Fibroblast of mammary gland (primary cell): Measurements from ENCODE around the gene MPI.

Experiments
- DNase-seq: peaks from one replicate; pipeline ENCODE4 v3.0.0-alpha.2; 2010; ENCODE audit warnings: low read depth
- H3K4me3 ChIP-seq: 2 replicates; pipeline ENCODE4 v1.5.1; 2011; ENCODE audit warnings: low read depth, mild to moderate bottlenecking, low read length, moderate library complexity; ENCODE audit not compliant: control insufficient read depth
- TF ChIP-seq, protein P1 (sequence below): conservative IDR thresholded peaks from 2 replicates; pipeline ENCODE4 v1.5.1; 2011; ENCODE audit warnings: low read depth, low read length, inconsistent platforms; ENCODE audit not compliant: control insufficient read depth, insufficient read depth

The MPI gene

DNA sequence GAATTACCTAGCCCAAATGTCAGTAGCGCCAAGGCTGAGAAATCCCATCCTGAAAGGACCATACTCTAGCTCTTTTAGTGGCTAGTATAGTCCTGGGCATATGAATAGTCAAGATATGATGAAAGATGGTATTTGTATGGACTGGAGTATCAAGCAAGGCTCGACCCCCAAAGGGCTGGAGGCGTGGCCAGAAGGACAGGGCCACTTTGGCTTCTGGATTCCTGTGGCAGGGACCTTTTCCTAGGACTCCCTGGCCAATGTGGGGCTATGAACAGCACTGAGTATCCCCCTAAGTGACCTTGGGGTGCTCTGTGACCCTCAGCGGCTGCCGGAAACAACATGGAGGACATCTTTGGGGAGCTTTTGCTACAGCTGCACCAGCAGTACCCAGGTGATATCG, 6.0 kb downstream of the MPI start:
- no peak overlapping the region for H3K4me3 ChIP-seq
- DNase-seq = no peak
- TF ChIP-seq, protein P1, sequence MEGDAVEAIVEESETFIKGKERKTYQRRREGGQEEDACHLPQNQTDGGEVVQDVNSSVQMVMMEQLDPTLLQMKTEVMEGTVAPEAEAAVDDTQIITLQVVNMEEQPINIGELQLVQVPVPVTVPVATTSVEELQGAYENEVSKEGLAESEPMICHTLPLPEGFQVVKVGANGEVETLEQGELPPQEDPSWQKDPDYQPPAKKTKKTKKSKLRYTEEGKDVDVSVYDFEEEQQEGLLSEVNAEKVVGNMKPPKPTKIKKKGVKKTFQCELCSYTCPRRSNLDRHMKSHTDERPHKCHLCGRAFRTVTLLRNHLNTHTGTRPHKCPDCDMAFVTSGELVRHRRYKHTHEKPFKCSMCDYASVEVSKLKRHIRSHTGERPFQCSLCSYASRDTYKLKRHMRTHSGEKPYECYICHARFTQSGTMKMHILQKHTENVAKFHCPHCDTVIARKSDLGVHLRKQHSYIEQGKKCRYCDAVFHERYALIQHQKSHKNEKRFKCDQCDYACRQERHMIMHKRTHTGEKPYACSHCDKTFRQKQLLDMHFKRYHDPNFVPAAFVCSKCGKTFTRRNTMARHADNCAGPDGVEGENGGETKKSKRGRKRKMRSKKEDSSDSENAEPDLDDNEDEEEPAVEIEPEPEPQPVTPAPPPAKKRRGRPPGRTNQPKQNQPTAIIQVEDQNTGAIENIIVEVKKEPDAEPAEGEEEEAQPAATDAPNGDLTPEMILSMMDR = no peak

DNA sequence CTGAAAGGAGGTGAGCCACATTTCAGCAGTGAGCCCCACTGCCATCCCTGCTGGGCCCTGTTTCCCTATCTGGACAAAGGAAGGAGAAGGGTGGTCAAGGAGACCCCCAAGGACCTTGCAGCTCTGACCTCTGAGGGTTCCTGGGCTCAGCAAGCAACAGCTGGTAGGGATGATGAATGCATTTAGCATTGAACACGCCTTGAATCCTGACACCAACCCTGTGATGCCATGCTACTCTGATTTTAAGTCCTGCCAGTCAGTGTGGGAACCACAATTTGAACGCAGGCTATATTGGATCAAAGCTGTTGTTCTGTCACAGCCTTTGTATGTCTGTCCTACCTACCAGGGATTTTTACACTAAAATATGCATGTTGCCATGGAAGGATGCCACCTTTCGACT, 6.5 kb downstream of the MPI start:
- no peak overlapping the region for H3K4me3 ChIP-seq
- TF ChIP-seq, protein P1 = no peak
- DNase-seq = no peak

DNA sequence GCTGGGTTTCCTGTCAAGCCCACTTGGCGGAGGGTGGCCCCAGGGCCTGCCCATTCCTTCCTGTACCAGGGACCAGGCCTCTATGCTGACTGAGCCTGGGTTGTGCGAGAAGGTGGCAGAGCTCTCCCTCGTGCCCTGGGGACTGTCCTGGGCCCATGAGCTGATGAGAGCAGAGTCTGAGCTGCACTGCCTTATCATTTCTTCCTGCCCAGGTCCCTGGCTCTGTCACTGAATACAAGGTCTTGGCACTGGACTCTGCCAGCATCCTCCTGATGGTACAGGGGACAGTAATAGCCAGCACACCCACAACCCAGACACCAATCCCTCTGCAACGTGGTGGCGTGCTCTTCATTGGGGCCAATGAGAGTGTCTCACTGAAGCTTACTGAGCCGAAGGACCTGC, 7.5 kb downstream of the MPI start:
- no peak for DNase-seq
- TF ChIP-seq, protein P1 = no peak
- H3K4me3 ChIP-seq = no peak overlapping the region

DNA sequence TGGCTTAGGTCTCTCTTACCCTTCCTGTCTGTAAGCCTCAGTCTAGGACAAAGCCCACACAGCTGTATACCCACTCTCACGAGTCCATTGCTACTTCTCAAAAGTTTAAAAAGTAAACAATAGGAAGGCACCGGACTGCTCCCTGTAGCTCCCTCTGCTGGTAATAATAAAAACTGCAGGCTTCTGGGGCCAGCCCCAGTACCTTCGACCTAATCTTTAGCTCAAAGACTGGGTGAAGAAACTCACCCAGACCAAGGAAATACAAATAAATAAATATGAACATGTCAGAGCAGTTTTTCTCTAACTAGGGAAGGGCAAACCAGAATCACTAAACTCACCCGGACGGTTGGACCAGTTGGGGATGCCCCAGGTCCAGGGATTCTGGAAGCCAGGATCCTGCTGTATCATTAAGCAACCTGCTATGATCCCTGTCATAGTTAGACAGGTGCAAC, 11.8 kb downstream of the MPI start:
- H3K4me3 ChIP-seq = no peak overlapping the region
- peak; percentile 55 for DNase-seq
- TF ChIP-seq, protein P1 = peak; percentile 86

DNA sequence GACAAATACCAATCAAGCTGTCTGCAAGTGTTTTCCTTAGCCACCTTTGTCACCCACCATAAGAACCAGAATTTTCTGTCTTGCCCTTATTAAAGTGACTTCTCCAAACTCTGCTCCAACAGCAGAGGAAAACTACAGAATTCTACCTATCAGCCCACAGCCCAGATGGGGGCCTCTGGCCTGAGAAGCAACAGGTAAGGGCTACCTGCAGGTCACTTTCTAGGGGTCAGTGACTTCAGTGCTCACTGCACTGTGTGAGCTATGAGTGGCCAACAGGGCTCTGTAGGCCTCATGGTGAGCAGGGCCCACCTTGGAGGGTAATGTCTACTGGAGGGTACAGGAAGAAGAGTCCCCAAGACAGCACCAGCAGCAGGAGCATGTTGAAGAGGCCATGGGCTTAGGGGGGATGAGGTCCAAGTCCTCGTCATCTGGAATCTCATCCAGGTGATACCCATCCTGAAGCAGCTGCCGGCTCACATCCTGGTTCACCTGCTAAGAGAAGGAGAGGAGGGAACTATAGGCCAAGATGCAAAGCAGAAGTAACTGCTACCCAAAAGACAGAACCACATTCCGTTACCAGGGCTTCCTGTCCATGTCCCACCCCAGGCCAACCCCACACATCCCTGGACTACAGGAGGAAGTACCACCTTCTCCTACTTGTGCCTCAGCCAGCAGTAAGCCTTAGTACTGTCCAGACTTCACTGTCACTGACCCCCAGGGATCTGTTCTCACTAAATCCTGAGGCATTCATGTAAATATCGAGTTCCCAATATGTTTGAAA, 12.6 kb downstream of the MPI start:
- no peak overlapping the region for H3K4me3 ChIP-seq
- DNase-seq = no peak
- TF ChIP-seq, protein P1 = no peak

DNA sequence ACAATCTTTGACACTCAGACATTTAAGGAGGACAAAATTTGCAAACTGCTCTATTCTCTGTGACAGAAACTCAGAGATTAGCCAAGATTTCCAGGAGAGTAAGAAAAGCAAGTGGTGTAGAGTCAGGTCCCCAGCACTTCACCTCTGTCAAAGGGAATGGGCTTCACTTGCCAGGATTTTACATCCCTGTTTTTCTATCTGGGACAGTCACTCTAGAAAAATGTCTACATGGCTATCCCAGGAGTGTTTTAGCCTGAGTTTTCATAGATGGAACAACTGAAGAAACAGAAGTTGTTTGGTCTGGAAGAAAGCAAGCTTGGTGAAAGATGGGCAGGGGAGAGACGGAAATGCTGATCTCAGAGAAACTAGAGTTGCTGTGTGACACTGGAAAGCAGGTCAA, 13.8 kb downstream of the MPI start:
- TF ChIP-seq, protein P1 = no peak

More for the DNA sequence above, 13.8 kb downstream of the MPI start:
- H3K4me3 ChIP-seq = no peak overlapping the region
- no peak for DNase-seq
